GM10847 (cell line): ENCODE measurements around the gene SNTB2.
A peak's percentile ranks its signal among the peaks of the same experiment; 100 is the strongest.

Experiments used
- POLR2A ChIP-seq: IDR thresholded peaks from 2 replicates; pipeline ENCODE4 v1.6.1; 2011; ENCODE audit not compliant: insufficient read length; ENCODE audit errors: extremely low read depth

SNTB2 gene

GRCh38 chr16:69330286-69331109 is 143.5 kb downstream of the SNTB2 start, which contains the start of gene PDF:
TSS of gene PDF (minus strand) at chr16:69330588. CDS start at chr16:69330570, 18 bp downstream.
- TF ChIP-seq POLR2A, result peak; percentile 84

GRCh38 chr16:69334696-69335095 is 147.7 kb downstream of the SNTB2 start:
- no peak for TF ChIP-seq POLR2A

GRCh38 chr16:69338557-69339288 is 151.8 kb downstream of the SNTB2 start:
- TF ChIP-seq POLR2A, result no peak

- peak; percentile 79 for TF ChIP-seq POLR2A
Observed at GRCh38 chr16:69339289-69340094, 152.5 kb downstream of the SNTB2 start, which contains the start of the genes COG8 and NIP7. TSS of gene COG8 (minus strand) at chr16:69339564. CDS start at chr16:69339552, 12 bp downstream. TSS of gene NIP7 (plus strand) at chr16:69339772. CDS start at chr16:69339830, 58 bp downstream.

DNA sequence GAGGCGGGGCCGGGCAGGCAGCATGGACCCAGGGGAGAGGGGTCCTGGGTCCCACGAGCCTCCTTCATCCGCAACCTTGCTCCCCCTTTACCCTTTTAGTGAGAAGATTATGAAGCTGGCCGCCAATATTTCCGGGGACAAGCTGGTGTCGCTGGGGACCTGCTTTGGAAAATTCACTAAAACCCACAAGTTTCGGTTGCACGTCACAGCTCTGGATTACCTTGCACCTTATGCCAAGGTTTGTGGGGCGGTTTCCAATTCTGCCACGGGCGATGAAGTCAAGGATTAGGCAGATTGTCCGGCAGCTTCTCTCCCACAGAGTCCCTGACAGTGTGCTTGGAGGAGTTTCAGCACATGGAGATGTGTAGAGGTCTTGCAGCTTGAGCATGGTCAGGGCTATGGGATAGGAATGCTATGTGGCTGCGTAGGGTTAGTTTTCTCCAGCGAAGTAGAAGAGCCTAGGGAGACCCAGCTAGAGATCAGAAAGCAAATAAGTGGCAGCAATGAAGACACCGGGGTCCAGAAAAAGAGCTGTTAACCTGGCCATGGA is 153.2 kb downstream of the SNTB2 start:
- no peak for TF ChIP-seq POLR2A

- TF ChIP-seq POLR2A, result no peak
Observed at GRCh38 chr16:69344171-69344570, 157.2 kb downstream of the SNTB2 start.

- TF ChIP-seq POLR2A, result no peak
Observed at GRCh38 chr16:69345923-69346322, 159.0 kb downstream of the SNTB2 start.

- no peak for TF ChIP-seq POLR2A
Observed at GRCh38 chr16:69346683-69347082, 159.7 kb downstream of the SNTB2 start.

- no peak for TF ChIP-seq POLR2A
Observed at GRCh38 chr16:69348222-69348621, 161.3 kb downstream of the SNTB2 start.

DNA sequence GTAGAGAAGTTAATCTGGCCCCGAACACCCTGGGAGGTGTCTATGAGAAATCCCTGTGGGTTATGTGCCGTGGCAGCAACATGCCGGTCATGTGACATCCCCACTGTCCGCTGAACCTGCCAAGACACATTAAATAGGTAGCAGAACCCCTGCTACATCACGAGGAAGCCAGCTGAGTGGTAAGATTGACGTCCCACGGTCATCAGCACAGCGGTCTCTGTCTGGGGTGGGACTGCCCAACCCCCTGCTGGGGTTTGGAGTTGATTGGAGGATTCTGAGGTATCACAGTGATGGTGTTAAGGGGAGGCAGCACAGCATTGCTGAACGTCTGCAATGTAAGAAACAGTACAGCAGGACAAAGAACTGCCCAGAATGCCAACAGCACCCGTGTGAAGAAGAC is 162.6 kb downstream of the SNTB2 start:
- TF ChIP-seq POLR2A, result no peak

DNA sequence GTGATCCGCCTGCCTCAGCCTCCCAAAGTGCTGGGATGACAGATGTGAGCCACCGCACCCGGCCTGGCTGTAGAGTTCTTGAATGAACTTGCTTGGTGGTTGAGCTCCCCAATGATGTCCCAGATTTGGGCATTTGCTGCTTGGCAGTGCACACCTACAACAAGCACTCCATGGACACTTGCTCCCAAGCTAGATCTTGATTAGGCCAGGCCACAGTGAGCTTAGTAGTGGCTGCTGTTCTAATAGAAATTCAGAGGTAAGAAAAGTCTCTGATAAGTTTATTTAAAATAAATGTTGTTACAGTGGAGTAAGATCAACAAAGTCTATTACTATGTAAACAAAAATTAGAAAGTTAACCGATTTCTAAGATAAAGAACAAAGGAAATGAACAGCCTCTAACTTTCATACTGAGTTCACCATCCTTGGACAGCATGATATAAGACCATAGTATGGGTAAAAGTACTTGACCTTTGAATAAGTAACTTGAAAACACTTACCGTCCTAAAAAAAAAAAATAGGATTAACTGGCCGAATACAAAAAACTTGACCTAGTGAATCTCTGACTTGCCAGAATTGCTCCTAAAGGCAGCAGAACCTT is 163.7 kb downstream of the SNTB2 start:
- TF ChIP-seq POLR2A, result no peak

DNA sequence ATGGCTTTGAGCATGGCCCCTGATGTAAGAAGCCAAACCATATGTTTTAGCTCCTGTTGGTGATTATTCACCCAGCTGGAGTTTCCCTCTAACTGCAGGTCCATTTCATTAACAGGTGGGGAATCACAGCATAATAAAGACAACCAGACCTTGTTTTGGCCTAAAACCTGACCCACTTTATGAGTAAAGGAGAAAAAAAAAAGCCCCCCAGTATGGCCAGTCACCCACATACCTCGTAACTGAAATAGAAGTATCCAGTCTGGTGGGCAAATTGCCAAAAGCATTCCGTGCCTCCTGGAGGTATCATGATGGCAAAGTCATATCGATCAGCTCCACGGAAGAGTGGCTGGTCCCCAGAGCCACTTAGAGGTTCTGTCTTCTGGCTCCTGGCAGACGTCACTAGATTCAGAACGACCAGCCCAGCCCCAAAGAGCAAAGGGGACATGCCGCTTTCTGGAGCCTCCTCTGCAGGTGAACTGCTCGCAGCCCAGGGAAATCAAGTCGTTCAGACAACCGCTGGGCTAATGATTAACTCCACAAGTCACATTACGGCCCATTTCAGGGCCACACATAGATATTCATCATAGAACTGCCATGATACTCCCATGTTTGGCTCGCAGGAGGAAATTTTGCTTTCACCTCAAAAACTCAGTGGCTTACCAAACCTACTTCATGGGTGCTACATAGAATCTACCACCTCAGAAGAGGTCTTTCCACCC is 164.5 kb downstream of the SNTB2 start, which contains the start of gene TMED6:
Gene TMED6, minus strand, starts transcription at position 478 of the 719 bp plus-strand sequence. Its CDS starts 33 bp downstream, at position 445.
- no peak for TF ChIP-seq POLR2A
